Raji (cell line): ENCODE measurements around the gene GLRA1.

Experiments
- POLR2A ChIP-seq: IDR thresholded peaks from 2 replicates; pipeline ENCODE4 v1.6.1; 2011; ENCODE audit warnings: low read depth, low read length, control low read depth; ENCODE audit not compliant: insufficient read depth

Gene GLRA1

DNA sequence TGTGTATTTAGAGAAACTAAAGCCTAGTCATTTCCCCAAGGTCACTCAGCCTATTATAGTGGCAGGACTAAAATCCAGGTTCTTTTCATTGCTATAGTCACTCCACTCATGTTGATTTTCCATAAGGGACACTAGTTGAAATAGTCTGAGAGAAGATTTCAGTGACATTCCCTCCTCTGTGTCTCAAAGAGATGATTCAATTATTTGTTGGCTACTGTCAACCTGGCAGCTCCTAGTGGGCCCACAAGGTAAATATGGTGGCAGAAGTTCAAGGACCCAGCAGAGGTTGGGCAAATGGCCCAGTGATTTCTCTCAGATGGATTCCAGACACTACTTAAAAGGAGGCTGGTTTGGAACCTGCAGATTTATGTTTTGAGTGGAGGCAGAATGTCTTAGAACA lies 104.8 kb downstream of the GLRA1 start:
- TF ChIP-seq POLR2A: no peak

DNA sequence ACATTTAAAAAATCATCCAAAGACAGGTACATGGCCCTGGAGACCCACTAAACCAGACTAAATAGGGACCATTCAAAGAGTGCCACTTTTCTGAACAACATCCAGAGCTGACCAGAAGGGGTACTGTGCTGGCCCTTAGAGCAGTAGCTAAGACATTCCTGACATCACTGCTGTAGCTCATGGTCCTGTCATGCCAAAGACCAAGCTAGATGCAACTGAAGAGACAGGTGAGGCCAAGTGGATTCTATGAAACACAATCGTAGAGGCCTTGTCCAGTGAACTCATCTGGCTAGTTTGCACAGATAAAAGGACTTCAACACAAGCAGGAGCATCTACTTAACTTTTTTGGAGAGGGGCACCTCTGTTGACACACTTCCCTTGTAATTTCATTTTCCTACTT lies 109.6 kb downstream of the GLRA1 start:
- TF ChIP-seq POLR2A: no peak

DNA sequence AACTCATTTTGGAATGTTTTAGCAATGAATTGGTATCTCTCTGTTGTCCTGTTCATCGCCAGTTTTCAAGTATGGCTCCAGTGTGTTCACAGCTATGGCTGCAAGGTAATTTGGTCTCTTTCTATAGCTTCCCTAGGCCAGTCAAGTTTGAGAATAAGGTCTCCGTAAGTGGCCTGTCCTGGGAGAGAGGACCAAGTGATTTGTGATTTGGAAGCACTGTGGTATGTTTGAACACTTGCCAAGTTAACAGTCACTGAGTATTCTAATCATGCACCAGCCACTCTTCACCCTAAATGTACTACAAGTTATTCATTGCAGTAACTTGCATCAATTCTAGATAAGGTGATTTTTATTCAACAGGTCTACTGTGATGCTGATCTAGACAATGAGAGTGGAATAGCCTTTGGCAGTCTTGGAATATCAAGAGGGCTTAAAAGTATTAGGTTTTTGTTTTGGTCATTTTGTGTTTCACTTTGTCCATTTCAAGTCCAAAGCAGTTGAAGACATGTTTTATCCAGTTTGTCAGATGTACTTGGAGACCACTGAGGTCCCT lies 111.8 kb downstream of the GLRA1 start:
- no peak for TF ChIP-seq POLR2A

DNA sequence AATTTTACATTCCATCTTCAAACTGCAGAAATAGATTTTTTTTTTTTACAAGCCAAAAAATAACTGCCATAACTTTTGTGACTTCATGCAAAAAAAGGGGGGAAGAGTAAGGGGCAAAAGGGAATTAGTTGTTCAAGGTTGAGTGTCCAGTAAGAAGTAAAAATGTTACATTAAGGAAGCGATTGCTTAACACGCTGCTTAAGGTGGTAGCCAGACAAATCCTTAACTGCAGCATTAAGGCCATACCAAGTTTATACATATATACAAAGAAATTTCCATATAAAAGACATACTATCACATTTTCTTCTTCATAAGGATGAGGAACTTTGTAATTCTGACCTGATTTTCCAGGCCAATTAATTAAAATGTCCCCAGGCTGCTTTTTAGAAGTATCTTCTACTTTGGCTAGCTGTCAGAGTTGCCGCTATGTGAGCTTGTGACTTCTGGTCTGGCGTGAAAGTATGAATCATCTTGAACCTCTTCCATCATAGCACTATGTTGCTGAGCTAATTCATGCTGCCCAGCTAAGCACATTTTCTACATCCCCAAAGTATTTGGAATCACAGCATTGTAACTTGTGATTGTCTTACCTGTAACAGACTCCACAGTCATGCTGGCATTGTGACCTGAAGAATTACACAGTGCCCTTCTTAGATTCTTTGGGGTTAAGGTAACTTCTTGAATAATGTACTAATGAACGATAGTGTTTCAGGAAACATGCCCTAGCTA lies 112.9 kb downstream of the GLRA1 start:
- no peak for TF ChIP-seq POLR2A

DNA sequence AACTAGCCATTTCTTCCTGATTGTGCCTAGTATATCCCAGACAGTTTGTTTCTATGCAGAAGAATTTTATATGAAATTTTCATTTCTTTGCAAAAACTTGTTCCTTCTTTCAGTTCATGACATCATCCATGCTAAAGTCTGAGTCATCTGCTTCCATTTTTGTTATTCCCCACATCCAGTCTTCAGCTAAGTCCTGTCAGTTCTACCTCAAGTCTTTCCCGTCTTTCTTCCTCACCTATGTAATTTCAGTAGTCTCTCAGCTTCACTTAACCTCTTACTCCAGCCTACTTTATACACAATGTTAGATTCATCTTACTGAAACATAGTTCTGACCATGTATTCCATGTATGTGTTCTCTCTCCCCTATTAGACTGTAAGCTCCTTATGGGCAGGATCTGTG lies 113.8 kb downstream of the GLRA1 start:
- TF ChIP-seq POLR2A: no peak

DNA sequence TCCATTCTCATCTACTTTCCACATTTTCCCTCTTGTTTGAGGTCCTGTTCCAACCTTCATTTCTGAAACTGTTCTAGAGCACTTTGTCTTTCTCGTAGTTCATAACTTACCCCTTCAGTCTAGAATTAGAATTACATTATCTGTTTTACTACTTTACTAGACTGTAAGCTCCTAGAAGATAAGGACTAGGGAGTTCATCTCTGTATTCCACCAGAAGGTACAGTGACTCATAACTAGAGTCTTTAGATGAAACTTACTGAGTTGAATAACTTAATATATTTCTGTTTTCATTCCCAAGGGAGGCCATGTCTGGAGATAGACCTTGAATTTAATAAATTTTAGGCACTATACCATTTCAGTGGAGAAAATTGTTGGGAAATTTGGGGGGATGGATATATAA lies 114.2 kb downstream of the GLRA1 start:
- TF ChIP-seq POLR2A: no peak

DNA sequence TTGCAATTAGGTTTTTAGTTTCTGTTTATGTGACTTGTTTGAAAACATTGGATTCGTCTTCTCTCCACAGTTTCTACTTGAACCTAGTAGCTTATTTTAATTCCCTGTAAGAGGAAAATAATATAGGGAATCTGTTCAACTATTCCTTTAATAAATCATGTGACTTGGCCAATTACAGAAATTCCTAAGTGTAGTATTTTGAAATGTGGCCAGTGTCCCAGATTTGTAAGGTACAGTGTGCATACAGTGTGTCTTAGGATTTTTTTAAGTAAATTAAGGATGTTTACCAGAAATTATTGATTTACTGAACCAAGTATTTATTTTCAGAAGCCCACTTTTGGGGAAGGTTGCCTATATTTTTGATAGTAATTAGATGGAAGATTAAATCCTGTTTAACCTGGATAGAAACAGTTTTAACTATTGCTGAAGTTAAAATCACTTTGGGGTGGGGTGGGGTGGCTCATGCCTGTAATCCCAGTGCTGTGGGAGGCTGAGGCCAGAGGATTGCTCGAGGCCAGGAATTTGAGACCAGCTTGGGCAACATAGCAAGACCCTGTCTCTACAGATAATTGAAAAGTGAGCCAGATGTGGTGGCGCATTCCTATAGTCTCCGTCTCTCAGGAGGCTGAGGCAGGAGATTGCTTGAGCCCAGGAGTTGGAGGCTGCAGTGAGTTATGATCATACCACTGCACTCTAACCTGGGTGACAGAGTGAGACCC lies 116.0 kb downstream of the GLRA1 start:
- TF ChIP-seq POLR2A: no peak

DNA sequence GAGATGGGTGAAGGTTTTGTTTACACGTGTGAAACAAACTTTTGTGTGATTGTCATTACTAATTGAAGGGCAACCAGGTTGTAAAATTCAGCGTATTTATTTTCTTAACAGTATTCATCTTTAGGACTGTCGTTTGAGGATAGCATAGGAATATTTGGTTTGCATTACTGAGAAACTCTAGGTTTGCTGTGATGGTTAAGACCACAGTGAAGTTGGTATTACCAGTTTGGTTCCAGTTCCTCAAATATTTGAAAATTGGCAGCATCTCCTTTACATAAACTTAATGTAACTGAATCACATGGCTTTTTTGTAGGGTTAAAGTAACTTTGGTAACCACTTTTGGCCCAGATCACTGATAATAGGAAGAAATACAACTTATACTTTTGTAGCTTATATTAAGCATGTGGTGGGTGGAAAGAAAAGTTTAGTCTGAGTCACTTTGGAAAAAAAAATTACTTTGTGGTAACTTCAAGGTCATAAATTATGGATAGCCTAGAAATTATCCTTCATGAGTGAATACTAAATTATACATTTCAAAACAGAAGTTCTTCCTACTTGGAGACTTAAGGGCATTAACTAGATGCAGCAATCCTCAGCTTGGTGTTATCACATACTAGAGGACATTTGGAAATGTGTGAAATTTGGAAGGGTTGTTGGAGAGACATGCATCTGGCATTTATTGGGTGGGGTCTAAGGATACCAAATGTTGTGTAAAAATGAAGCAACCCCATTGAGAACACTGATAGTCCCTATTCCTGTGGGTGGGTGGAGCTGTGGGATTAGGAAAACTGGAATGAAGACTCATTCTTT lies 119.0 kb downstream of the GLRA1 start:
- no peak for TF ChIP-seq POLR2A

DNA sequence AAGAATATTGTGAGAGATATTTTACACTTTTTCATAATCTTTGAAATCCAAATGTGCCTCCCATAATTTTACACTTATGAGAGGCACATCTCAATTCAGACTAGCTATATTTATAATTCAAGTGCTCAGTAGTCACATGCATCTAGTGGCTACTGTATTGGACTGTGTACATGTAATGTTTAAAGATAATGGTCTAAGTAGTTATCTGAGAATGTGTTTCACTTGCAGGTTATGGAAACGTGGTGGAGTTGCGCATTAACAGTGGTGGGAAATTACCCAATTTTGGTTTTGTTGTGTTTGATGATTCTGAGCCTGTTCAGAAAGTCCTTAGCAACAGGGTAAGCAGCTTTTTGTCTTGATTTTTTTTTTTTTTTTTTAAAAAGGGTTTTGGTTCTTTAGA lies 124.1 kb downstream of the GLRA1 start:
- TF ChIP-seq POLR2A: no peak

DNA sequence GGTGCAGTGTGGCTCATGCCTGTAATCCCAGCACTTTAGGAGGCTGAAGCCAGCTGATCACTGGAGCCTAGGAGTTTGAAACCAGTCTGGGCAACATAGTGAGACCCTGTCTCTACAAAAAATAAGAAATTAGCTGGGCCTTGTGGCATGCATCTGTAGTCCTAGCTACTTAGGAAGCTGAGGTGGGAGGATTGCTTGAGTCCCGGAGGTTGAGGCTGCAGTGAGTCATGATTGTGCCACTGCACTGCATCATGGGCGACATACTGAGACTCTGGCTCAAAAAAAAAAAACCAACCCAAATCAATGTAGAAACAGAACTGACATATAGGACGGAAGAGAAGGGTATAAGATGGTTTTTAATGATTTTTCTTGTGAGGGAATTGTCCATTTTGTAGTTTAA lies 125.2 kb downstream of the GLRA1 start:
- TF ChIP-seq POLR2A: no peak

DNA sequence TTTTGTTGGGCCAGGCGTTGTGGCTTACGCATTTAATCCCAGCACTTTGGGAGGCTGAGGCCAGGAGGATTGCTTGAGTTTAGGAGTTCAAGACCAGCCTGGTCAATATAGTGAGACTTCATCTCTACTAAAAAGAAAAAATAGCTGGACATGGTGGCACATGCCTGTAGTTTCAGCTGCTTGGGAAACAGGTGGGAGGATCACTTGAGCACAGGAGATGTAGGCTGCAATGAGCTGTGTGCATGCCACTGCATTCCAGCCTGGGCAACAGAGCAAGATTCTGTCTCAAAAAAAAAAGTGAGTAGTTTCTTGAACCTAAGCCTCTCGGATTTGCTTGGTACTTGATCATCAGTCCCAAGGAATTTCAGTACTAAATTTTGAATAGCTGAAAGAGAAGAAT lies 126.0 kb downstream of the GLRA1 start:
- no peak for TF ChIP-seq POLR2A

DNA sequence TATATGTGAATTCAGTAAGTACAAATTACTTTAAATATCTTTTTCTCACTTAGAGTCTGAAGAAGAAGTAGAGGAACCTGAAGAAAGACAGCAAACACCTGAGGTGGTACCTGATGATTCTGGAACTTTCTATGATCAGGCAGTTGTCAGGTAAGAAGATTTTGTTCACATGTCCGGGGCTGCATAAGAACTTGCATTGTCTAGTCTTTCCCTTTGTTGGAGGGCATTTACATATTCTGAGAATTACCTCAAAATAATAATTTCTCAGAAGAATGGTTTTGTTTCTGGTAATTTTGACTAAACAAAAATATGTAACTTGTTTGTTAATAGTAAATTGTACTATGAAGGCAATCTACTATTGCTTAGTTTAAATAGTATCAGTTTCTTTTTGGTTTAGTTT lies 129.2 kb downstream of the GLRA1 start:
- TF ChIP-seq POLR2A: no peak

DNA sequence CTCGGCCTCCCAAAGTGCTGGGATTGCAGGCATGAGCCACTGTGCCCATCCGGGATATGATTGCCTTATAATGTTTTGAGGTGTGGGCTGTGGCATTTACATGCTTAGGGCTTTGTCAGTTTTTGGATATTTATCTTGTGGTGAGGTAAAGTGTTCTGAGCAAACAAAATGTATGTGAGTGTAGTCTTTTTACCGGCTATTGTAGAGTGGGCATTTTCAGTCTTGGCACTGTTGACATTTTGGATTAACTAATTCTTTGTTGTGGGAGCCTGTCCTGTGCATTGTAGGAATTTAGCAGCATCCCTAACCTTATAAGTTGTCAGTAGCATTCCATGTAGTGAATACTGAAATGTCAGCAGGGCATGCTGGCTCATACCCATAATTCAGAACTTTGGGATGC lies 131.3 kb downstream of the GLRA1 start:
- TF ChIP-seq POLR2A: no peak

DNA sequence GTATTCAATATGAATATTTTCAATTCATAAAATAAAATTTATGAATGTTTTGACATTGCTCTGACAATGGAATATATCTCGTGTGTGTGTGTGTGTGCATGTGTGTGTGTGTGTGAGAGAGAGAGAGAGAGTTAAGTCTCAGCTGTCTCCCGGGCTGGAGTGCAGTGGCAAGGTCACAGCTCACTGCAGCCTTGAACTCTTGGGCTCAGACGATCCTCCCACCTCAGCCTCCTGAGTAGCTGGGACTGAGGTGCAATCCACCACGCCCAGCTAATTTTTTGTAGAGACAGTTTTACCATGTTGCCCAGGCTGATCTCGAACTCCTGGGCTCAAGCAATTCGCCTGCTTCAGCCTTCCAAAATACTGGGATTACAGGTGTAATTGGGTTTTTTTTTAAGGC lies 136.8 kb downstream of the GLRA1 start:
- no peak for TF ChIP-seq POLR2A

DNA sequence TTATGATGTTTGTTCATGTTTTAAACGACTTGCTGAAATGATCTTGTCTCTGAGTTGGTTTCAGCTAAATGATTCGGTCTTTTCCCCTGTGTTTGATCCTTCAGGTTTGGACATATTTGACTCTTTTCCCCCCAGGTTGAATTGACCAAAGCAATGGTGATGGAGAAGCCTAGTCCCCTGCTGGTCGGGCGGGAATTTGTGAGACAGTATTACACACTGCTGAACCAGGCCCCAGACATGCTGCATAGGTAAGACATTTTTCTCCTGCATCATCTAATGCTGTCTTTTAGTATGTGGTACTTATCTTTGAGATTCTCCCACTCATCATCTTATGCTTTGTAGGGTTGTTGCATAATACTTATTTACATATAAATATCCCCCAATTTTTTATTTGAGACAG lies 138.2 kb downstream of the GLRA1 start:
- TF ChIP-seq POLR2A: no peak

DNA sequence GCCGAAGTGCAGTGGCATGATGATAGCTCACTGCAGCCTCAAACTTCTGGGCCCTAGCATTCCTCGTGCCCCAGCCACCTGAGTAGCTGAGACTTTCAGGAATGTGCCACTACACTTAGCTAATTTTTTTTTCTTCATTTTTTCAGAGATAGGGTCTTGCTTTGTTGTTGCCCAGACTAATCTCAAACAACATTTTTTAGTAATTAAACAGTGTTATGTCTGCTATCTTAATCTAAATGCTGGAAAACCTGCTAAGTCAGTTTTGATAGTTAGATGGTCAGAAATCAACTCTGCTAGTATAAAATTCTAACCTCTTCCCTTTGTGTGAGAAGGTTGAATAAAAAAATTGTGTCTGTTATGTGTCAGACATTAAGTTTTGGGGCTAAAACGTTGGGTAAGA lies 140.5 kb downstream of the GLRA1 start:
- TF ChIP-seq POLR2A: no peak
